ENCODE results near the gene SLC17A5. TPM values are rescaled to one million over a fixed set of nuclear protein-coding genes. Genes with fewer than 3 reads are reported as not detected.
"Not testable (repeated sequence)": the region's sequence is repeated elsewhere in the genome, so short reads cannot be mapped to it uniquely, and the experiment has no call there.

SLC17A5 gene, protein sequence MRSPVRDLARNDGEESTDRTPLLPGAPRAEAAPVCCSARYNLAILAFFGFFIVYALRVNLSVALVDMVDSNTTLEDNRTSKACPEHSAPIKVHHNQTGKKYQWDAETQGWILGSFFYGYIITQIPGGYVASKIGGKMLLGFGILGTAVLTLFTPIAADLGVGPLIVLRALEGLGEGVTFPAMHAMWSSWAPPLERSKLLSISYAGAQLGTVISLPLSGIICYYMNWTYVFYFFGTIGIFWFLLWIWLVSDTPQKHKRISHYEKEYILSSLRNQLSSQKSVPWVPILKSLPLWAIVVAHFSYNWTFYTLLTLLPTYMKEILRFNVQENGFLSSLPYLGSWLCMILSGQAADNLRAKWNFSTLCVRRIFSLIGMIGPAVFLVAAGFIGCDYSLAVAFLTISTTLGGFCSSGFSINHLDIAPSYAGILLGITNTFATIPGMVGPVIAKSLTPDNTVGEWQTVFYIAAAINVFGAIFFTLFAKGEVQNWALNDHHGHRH
- total RNA-seq = 18.2 and 20.8 TPM in 2 replicates

DNA sequence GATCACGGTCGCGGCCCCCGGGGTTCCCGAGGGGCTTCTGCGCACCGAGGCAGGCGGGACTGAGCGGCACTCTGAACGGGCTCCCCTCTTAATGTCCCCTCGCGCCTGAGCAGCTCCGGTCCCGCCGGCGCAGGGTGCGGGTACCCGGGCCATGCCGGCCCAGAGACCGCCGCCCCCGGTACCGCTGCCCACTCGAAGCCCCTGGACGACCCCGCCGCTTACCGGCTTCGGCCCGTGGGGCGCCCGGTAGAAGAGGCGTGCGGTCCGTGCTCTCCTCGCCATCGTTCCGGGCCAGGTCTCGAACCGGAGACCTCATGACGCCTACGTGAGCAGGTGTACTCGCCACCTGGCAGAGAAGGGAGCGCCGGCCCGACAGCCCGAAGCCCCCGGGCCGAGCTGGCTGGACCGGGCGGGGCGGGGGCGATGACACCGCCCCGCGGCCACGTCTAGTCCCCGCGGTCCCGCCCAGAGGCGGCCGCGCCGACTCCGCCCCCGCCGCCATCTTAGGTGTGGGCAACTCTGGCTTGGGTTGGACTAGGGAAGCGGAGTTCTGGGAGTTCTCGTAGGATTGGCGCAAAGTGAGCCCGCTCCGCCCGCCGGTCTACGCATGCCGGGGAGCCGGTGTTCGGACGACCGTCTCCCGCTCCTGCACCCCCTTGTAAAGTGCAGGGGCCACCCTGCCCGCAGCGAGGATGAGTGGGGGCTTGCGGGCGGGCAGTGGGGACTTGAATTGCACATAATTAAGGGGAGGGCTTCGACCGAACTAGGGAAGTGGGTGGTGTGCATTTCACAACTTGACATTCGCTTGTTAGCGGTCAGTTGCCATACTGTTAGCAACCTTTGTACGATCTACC, at the start of gene SLC17A5:
Gene SLC17A5 (minus strand): TSS at position 422 of the 854 bp plus-strand sequence. CDS start 106 bp downstream, at position 316.
- peak; percentile 67 for DNase-seq (ENCODE audit: low read depth, low spot score)

DNA sequence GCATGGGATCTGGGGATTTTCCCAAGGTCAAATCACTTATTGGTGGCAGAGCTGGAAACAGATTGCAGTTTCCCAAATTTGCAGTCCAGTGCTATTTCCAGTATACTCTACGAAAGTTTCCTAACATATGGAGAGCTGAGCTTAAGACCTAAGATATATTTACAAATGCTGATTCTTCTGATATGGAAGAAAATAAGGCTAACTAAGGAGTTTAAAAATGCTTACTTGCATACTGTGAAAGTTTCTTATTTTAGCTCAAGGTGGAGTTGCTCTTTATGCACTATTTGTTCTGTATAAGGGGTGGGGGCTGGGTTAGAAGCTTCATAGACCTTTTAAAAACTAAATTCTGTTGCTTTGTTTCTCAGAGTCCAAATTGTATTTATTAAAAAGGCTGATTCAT, 49.7 kb upstream of the SLC17A5 start:
- no peak for DNase-seq (ENCODE audit: low read depth, low spot score)

DNA sequence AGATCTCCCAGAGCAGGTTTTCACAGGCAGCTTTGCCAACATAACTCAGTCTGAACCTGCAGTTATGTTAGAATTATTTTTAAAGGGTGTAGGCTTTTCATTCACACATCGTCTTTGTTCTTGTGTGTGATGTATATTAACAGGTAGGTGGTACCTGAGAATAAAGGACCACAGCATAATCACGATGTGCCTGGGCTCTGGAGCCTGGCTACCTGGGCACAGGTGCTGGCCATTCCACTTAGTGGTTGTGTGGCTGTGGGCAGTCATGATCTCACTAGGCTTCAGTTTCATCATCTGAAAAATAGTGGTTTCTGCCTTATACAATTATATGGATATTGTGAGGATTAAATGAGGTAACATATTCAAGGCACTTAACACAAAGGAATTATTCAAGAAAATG, 48.7 kb upstream of the SLC17A5 start:
- DNase-seq (ENCODE audit: low read depth, low spot score) = no peak

DNA sequence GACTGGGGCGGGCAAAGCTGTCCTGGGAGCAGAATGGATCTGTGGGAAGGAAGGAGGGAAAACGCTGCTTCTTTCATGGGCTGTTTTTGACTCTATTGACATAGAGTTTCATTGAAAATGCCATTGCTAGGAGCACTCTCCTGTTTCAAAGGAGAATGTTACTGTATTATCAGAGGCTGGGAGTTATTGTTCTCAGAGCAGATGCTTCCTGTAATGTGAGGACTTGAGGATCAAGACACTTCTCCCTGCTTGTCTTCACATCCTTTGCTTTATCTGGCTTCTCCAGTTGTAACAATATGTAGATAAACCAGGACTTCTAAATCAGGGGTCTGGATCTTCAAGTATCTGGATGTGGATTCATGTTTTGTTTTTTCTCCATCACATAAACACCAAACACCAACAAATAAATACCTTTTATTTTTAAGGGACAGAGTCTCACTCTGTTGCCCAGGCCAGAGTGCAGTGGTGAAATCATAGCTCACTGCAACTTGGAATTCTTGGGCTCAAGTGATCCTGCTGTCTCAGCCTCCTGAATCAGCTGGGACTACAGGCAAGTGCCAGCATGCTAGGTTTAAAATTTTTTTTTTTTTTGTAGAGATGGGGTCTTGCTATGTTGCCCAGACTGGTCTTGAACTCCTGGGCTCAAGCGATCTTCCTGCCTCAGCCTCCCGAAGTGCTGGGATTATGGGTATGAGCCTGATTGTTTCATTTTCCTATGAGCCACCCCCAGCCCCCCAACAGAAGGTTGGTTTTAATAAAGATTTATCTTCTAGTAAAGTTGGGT, 46.1 kb upstream of the SLC17A5 start:
- peak; percentile 86 for DNase-seq (ENCODE audit: low read depth, low spot score)

DNA sequence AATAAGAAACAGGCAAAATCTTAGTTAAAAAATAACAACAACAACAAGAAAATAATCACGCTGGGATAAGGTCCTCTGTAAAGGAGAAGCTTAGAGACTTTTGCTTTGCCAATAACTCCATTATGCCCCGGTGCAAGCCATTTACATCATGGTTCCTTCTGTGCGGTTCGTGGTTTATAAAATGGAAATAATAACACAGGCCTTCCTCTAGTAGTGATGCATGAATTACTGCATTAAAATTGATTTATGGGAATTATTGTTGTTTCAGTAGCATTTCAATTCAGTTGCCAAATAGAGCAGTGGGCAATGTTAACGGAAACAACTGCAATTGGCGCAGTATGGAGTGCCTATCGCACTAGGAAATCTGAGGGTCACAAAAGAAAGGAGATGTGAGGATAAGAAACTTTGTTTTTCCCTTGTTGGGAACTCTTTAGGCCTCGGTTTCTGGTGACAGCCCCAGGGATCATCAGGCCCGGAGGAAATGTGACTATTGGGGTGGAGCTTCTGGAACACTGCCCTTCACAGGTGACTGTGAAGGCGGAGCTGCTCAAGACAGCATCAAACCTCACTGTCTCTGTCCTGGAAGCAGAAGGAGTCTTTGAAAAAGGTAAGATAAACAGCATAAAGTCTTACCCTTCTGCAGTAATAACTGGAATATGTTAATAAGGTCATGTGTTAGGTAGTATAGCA, 43.3 kb upstream of the SLC17A5 start:
- no peak for DNase-seq (ENCODE audit: low read depth, low spot score)

DNA sequence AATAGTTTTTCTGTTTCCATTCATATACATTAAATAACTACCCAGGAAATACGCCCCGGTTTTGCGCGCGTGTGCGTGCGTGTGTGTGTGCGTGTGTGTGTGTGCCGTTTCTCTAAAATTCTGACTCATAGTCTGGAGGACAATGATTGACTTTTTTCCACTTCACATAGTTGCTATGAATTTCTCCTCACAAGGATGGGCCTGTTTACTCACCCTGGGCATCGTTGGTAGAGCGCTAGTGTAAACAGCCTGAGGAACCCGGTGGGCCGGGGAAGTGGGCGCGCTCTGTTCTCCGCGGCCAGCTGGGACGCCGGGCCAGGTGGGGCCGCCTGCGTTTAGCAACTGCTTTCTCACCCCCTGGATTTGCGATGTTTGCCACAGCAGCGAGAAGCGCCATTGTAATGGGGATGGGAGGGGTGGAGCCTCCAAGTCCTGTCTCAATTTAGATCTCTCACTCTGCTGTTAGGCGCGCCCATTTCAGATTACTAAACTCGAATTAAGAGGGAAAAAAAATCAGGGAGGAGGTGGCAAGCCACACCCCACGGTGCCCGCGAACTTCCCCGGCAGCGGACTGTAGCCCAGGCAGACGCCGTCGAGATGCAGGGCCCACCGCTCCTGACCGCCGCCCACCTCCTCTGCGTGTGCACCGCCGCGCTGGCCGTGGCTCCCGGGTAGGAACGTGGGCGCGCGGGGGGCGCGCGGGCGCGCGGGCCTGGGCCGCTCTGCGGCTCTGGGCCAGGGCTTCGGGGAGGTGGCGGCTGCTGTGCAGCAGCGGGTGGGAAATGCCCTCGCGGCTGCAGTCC, 42.0 kb upstream of the SLC17A5 start, which contains the start of gene CD109:
Gene CD109 (plus strand): TSS at position 585 of the 803 bp plus-strand sequence. CDS start 13 bp downstream, at position 598.
- DNase-seq (ENCODE audit: low read depth, low spot score) = peak; percentile 68

DNA sequence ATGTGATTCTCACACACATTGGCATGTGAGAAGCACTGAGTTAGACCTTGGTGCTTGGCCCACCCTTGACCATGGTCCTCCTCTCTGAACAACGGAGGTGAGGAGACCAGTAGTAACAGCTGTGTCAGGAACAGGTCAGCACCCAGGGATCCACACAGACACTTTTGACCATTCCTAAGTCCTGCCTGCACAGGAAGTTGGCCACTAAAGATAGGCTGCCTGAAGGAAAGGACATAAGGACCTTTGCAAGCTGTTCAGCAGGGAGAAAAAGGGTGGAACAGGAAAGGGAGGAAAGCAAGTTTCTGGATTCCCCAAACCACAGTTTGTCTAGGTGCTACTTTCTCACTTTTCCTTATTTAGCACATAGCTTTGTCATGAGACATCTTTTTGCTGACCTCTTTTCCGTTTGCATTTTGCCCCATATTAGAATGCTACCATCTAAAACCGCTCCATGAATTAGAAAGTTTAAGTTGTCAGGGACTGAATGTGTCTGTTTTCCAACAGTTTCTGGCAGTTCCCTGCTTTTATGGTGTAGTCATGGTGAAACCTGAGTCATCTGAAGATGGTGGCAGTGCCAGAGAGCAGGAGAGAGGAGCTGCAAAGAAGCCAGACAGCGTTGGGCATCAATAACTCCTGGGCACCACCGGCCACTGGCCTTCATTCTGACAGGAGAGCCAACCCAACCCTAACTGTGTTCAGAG, 41.1 kb upstream of the SLC17A5 start:
- no peak for DNase-seq (ENCODE audit: low read depth, low spot score)

DNA sequence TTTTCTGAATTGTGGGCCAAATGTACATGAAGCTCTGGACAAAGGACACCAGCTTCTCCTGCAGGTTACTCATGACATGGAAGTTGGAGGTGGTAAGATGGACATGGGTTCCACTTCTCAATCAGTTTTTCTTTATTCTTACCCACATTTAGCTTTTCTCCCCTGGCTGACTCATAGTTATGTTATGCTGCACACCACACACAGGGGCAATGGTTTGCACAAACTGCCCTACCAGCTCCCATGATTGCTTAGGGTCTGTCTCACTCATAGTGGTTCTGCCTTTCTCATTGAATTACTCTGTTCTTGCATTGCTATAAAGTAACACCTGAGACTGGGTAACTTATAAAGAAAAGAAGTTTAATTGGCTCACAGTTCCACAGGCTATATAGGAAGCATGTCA, 37.7 kb upstream of the SLC17A5 start:
- no peak for DNase-seq (ENCODE audit: low read depth, low spot score)

DNA sequence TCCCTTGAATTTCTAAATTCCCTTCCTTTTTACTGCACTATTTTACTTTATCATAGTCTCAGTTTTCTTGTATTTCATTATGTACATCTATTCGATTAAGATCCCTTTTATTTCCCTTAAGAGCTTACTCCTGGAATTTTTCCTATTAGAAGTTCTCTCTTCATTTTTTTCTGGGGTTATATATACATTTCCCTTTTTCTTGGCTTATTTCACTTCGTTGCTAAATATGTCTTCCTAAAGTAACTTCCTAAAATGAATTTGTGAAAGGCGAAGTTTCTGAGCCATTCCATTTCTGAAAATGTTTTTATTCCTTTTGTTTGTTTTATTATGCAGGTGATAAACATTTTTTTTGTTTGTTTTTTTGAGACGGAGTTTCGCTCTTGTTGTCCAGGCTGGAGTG, 36.3 kb upstream of the SLC17A5 start:
- DNase-seq (ENCODE audit: low read depth, low spot score) = no peak

DNA sequence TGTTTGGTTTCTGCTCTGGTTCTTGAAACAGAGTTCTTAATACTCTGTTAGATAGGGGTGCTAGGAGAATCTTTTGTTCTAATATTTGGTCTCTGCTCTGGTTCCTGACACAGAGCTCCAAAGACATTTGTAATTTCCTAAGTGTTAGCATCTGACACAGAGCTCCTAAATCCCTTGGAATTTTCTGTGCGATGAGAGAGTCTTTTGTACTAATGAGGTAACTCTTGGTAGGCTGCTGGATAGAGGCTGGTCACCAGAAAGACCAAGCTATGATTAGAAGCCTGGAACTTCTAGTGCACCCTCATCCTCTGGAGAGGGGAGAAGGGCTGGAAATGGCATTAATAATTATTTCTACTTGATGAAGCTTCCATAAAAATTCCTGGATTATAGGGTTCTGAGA, 34.6 kb upstream of the SLC17A5 start:
- DNase-seq (ENCODE audit: low read depth, low spot score) = no peak

DNA sequence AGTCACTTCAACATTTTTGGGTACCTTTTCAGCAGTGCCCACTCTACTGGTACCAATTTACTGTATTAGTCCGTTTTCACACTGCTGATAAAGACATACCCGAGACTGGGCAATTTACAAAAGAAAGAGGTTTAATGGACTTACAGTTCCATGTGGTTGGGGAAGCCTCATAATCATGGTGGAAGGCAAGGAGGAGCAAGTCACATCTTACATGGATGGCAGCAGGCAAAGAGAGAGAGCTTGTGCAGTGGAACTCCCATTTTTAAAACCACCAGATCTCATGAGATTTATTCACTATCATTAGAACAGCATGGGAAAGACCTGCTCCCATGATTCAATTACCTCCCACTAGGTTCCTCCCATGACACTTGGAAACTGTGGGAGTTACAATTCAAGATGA, 29.8 kb upstream of the SLC17A5 start:
- DNase-seq (ENCODE audit: low read depth, low spot score) = not testable (repeated sequence)

DNA sequence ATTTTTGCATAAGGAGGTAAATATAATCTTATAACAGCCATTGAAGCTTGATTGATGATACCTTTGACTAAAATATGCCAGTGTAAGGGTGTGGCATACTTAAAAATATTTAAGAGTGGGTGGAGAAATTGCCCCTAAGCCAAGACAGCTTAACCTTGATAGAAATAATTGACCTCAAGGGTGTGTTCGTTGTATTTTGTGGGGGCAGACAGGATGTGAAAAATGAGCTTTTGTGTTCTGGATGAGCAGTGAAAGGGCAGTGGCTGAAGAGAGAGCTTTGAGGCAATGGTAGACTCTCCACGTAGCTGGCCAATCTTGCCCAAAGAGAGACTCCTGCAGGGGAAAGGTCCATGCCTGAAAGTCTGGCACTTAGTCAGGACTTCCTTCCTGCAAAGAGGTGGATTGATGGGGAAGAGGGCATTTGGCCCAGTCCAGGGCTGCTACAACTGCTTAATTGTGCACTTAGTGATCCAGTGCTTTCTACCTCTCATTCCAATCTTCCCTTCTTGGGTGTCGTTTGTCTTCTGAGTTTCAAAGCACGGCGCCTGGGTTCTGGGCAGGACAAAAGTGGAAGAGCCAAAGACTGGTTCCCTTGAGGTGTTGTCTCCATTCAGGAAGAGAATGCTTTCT, 26.6 kb upstream of the SLC17A5 start:
- DNase-seq (ENCODE audit: low read depth, low spot score) = no peak

DNA sequence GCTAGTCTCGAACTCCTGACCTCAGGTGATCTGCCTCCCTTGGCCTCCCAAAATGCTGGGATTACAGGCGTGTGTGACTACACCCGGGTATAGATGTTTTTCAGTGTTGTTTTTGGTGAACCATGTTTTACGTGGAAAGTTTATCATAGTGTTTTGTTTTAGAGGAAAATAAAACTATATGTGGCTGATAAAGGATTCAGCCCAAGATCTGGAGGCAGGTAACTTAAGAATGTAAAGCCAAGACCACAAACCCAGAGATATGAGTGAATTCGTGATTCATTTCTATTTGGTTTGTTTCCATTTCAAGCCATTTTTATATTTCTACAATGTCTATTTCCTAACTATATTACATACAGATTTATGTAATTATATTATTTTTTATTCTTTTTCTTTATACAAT, 26.1 kb upstream of the SLC17A5 start:
- not testable (repeated sequence) for DNase-seq (ENCODE audit: low read depth, low spot score)

DNA sequence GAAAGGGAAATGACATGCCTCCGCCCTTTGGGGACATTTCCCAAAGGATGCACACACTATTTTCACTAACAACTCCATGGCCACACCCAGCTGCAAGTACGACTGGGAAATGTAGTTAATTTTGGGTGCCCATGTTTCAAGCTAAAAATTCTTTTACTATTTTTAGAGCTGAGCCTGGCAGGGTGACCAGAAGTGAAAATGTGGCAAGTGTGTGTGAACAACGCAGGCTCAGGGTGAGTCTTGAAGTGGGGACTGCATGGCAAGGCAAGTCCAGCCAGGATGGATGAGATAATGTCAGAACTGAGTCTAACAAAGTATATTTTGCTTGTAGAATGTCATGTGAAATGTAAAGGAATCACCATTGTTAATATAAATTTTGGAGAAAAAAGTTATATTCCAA, 25.2 kb upstream of the SLC17A5 start:
- no peak for DNase-seq (ENCODE audit: low read depth, low spot score)

DNA sequence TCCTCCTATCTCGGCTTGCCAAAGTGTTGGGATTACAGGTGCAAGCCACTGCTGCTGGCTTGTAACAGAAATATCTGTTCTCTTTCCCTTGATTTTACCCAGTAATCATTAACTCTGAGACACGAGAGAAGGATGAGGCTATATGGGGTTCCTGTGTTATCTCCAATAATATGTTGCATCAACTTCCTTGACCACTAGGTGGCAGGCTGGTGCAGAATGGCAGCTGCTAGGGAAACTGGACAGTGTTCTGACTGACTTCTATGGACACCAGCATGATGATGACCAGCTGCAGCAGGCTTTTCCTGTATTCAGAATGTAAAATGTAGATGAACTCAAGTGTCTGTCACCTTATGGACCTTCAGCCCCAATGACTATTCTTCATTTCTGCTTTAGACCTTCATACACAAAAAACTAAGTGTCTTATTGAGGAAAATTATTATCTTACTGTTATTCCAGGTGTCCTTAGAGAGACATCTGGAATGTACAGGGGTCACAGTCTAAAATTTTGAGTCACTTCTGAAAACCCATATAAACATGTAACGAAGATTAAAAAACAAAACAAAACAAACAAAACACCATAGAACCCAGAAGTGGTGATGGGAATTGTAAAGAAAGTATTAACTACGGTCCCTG, 21.8 kb upstream of the SLC17A5 start:
- no peak for DNase-seq (ENCODE audit: low read depth, low spot score)

DNA sequence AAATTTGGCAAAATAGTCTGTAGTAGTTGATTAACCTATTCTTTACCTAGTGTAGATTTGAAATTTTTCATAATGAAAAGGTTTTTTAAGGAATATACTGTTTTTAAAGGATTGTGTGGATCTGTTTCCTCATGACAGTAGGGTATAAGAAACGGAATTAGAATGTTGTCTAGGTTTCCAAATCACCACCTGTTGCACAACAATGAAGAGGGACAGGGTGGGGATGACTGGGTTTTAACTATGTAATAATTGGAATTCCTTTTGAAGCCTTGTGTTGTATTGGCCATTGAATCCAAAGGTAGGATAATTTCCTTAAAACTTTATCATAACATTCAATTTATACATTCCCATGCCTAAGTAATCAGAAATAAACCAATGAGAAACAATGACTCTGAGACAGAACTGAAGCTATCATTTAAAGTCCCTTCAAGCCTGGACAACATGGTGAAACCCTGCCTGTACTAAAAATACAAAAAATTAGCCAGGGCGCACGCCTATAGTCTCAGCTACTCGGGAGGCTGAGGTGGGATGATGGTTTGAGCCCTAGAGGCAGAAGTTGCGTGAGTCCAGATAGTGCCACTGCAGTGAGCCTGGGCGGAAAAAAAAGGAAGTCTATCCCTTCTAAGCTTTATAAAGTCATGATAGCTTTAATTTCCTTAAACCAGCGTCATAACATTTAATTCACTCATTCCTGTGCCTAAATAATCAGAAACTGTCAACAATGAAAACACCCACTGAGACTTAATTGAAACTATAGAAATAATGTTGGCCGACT, 18.3 kb upstream of the SLC17A5 start:
- DNase-seq (ENCODE audit: low read depth, low spot score) = no peak

DNA sequence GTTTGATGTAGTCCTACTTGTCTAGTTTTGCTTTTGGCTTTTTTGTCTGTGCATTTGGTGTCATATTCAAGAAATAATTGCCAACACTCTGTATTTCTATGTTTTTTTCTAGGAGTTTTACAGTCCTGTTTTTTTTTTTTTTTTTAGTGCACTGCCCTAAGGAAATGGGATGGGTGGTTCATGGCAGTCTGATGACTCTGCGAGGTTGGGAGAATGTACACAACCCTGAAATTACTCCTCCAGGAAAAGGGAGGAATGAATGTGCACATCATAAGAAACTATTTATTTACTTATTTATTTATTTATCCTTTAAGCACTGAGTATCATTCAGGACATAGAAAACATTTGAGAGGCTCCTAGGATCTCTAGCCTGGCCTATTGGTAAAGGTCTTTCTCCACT, 15.2 kb upstream of the SLC17A5 start:
- DNase-seq (ENCODE audit: low read depth, low spot score) = no peak

DNA sequence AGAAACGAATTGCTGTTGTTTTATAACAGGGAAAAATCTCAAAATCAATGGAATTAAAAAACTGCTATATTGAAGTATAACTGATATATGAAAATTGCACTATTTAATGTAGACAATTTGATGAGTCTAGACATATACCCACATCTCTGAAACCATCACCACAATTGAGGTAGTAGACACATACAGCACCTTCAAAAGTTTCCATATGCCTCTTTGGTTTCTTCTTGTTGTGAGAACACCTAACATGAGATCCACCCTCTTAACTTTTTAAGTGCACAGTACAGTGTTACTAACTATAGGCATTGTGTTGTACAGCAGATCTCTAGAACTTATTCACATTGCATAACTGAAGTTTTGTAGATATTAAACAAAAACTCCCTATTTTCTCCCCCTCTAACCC, 14.0 kb upstream of the SLC17A5 start:
- no peak for DNase-seq (ENCODE audit: low read depth, low spot score)

Data from pulmonary artery endothelial cell (primary cell).